ENCODE results near the gene SMAD4. TPM values are rescaled to one million over a fixed set of nuclear protein-coding genes. Genes with fewer than 3 reads are reported as not detected.

SMAD4 gene
- total and polyA plus RNA-seq, 2 donors (not counting 3 experiments of a cell fraction or from before 2014, with no cell fraction given) = 63.5 to 82.8 TPM

- no peak overlapping the region for H3K27ac ChIP-seq (ENCODE audit: insufficient read depth, low read depth, low read length)
- ChIA-PET CTCF (interaction anchor here (1.8 to 3.7 kb wide), 2 partner anchors 9 to 11 kb away, joined by 5 to 21 read pairs; partner anchors contain the start of gene SMAD4), POLR2A (interaction anchor here (1.6 kb wide), 1 partner anchor 9 kb away, joined by 5 read pairs; the partner anchor contains the start of gene SMAD4)
- no peaks in the 10 kb centered on the region for H3K36me3 ChIP-seq (ENCODE audit: control insufficient read depth in 2 of 2, extremely low read depth in 1 of 2, insufficient read depth in 2 of 2, low read length in 2 of 2)
- no peaks in the 10 kb centered on the region for H3K9me1 ChIP-seq (replicated peaks; ENCODE audit: control insufficient read depth, extremely low read depth, insufficient read depth, low read length)
- H4K20me1 ChIP-seq (replicated peaks; ENCODE audit: control insufficient read depth, extremely low read depth, insufficient read depth, low read length) = peaks cover 21% of the 10 kb centered on the region
- no peak overlapping the region for H3K4me2 ChIP-seq (ENCODE audit: insufficient read depth, low read length)
- DNase-seq (ENCODE audit: low read depth, low spot score) (no peak), FAIRE-seq (no peak)
- no peaks in the 10 kb centered on the region for H3K27me3 ChIP-seq (ENCODE audit: control insufficient read depth in 2 of 2, insufficient read depth in 2 of 2, low read length in 2 of 2)
- no peak overlapping the region for H3K4me3 ChIP-seq (replicated peaks in 1 of 3; ENCODE audit: insufficient read depth in 1 of 3, low read depth in 1 of 3, low read length in 3 of 3)
- BruUV-seq (replicated peaks) = no TSS peak
- H3K9me3 ChIP-seq (replicated peaks; ENCODE audit: control insufficient read depth, insufficient read depth, low read length) = no peaks in the 10 kb centered on the region
- dilution Hi-C loops (cut with MboI; ENCODE audit: extremely low pct_ligation_motif_present, low sequenced_read_pairs) (no loop called here), intact Hi-C loops (cut with micrococcal nuclease) (loop anchor here (1.0 kb wide), 1 partner anchor 8 kb away; no protein-coding TSS in a partner anchor)
- no peaks in the 10 kb centered on the region for H3K4me1 ChIP-seq (ENCODE audit: control insufficient read depth, extremely low read depth, insufficient read depth, low read length)
- TF ChIP-seq MYC (IDR thresholded peaks at IDR 0.05; ENCODE audit: low read depth, low read length) (no peak), POLR2AphosphoS5 (IDR thresholded peaks at IDR 0.05; ENCODE audit: insufficient read depth, low read depth, low read length) (no peak), JUN (IDR thresholded peaks at IDR 0.05; ENCODE audit: borderline replicate concordance, insufficient read depth, insufficient read length, low read depth) (no peak), POLR2A (IDR thresholded peaks at IDR 0.05; ENCODE audit: low read depth, low read length) (no peak), EZH2 (IDR thresholded peaks at IDR 0.05; ENCODE audit: borderline replicate concordance, low read depth, low read length, severe bottlenecking) (no peak), FOS (IDR thresholded peaks at IDR 0.05; ENCODE audit: borderline replicate concordance, insufficient read depth, low read length) (no peak), MAX (IDR thresholded peaks at IDR 0.05; ENCODE audit: insufficient read depth, insufficient read length) (no peak), GATA2 (IDR thresholded peaks at IDR 0.05; ENCODE audit: insufficient read depth, insufficient read length, low read depth, low read length) (no peak)
- TF ChIP-seq, protein P1, sequence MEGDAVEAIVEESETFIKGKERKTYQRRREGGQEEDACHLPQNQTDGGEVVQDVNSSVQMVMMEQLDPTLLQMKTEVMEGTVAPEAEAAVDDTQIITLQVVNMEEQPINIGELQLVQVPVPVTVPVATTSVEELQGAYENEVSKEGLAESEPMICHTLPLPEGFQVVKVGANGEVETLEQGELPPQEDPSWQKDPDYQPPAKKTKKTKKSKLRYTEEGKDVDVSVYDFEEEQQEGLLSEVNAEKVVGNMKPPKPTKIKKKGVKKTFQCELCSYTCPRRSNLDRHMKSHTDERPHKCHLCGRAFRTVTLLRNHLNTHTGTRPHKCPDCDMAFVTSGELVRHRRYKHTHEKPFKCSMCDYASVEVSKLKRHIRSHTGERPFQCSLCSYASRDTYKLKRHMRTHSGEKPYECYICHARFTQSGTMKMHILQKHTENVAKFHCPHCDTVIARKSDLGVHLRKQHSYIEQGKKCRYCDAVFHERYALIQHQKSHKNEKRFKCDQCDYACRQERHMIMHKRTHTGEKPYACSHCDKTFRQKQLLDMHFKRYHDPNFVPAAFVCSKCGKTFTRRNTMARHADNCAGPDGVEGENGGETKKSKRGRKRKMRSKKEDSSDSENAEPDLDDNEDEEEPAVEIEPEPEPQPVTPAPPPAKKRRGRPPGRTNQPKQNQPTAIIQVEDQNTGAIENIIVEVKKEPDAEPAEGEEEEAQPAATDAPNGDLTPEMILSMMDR (IDR thresholded peaks at IDR 0.05; ENCODE audit: extremely low read depth in 1 of 2, insufficient read depth in 1 of 2, low read depth in 1 of 2, low read length in 2 of 2) = no peak
- H3K9ac ChIP-seq (replicated peaks; ENCODE audit: extremely low read depth, insufficient read depth, low read length) = no peak overlapping the region
- no peak overlapping the region for H2AFZ ChIP-seq (ENCODE audit: low read depth, low read length)
- peaks cover 99% of the 10 kb centered on the region for H3K79me2 ChIP-seq (ENCODE audit: control insufficient read depth, insufficient read depth, low read length)
These were observed 9.4 kb downstream of the SMAD4 start for GRCh38 chr18:51039138-51040112.
